ENCODE results near the gene HMHB1. TPM values are rescaled to one million over a fixed set of nuclear protein-coding genes. Genes with fewer than 3 reads are reported as not detected.

Gene HMHB1
- 4.3 TPM for polyA plus RNA-seq (2012; ENCODE audit: missing spikeins)

DNA sequence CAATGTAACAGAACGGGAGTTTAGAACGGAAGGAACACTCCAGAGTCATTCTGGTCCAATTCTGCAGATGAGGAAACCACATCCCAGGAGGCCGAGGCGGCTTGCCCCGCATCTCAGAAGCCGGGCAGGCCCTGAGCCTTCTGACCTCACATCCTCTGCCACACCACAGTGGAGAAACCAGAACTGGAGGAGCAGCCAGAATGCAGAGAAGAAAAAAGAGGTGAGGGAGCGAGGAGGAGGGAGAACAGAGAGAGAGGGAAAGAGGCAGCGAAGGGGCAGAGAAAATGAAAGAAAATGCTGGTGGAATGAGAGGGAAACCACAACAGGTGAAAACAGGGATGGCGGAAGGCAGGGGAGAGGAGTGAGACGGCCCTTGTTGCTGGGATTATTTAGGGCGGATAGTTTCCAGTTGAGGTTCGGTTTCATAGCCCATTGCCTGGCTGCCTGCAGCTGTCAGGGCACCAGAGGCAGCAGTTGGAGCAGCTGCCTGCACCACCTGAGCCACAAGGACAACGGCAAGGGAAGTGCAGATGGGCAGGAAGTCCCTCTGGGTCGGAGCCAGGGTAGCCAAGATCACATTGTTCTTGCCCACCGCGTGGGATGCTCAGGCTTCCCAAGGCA lies at the start of gene HMHB1:
Gene HMHB1, plus strand, starts transcription at position 77 of the 621 bp plus-strand sequence.
- TF ChIP-seq POLR2A (IDR thresholded peaks at IDR 0.05; ENCODE audit: low read depth, low read length) (peak; percentile 51; the same call in 1 of the 2 replicates), TAF1 (IDR thresholded peaks at IDR 0.05; ENCODE audit: borderline replicate concordance, low read depth, low read length) (no peak)
- FAIRE-seq (no peak), DNase-seq (ENCODE audit: insufficient read length) (no peak)

DNA sequence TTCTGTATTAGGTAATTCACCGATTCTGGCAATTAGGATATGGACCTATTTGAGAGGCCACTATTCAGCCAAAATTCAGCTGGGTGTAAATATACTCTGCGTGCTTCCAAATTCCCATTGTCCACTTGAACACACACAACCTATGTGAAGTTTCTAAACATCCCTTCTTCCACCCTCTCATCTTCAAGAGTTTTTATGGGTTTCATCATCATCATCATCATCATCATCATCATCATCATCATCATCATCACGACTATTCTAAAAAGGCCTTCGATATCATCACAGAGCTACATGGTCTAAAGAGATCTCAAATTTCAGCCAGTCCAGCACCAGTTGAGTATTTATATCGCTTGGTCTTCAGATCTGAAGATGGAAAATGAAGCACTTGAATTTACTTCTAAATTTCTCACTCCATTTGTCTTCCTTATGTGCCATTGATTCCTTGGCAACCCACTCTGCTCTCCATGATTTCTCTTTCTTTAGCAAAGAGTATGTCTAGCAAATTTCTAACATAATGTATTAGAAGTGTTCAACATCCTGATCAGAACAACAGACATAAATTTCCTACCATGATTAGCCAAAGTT lies 49.2 kb upstream of the HMHB1 start:
- TF ChIP-seq TAF1 (IDR thresholded peaks at IDR 0.05; ENCODE audit: borderline replicate concordance, low read depth, low read length) (no peak), POLR2AphosphoS5 (IDR thresholded peaks at IDR 0.05; ENCODE audit: low read depth, low read length) (no peak), POLR2A (IDR thresholded peaks at IDR 0.05; ENCODE audit: low read depth, low read length) (no peak)
- no peak for DNase-seq (ENCODE audit: insufficient read length)

DNA sequence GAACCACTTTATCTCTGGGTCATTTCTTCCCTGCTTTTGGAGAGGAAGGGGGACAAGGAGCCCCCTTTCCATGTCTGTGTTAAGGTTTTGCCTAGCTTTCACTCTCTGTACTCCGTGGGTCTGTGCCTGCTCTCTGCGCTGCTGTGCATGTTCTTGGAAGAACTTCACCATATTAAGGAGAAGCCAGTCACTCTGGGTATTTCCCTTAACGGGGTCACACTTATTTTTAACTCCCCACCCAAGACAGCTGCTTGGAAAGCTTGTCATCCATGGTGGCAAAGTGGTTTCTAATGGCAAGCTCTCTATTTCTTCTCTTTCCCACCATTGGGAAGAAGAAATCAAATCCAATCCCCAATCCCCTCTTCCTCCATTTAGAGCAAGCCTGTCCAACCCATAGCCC lies 44.8 kb upstream of the HMHB1 start:
- no peak for FAIRE-seq

More for the DNA sequence above, 49.2 kb upstream of the HMHB1 start:
- FAIRE-seq, result peak; percentile 17

DNA sequence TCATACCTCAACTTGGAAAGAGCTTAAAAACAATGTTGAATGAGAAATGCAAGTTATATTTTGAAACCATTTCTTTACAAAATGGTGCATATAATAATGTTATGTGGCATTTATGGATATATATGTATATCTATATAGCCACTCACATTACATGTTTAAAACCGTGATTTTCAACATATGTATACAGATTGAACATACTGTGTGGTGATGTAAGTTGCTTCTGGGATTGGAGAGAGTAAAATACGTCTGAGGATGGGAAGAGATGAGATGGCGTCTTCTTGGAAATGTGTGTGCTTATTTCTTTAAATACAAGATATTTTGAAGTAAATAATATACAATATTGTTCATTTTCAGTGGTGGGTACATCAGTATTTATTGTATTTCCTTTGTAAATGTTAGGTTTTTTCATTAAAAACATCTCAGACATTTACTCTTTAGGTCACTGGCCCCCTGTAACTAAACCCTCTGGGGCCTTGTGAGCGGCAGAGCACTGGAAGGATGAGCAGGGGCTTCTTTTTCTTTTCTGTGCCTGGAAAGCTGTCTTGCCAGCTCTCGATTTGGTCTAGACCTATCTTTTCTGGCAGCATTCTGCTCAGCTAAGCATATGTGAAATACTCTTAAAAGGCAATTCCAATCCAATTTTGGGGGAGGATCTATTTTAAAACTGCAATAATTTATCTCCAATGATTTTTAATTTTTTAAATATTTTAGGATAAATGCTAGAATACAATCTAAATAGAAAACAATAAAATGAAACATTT lies 42.8 kb upstream of the HMHB1 start:
- FAIRE-seq (no peak), DNase-seq (ENCODE audit: insufficient read length) (no peak)
- TF ChIP-seq TAF1 (IDR thresholded peaks at IDR 0.05; ENCODE audit: borderline replicate concordance, low read depth, low read length), result no peak
- no peak for TF ChIP-seq POLR2A (IDR thresholded peaks at IDR 0.05; ENCODE audit: low read depth, low read length)
- no peak for TF ChIP-seq POLR2AphosphoS5 (IDR thresholded peaks at IDR 0.05; ENCODE audit: low read depth, low read length)

More for the DNA sequence above, 44.8 kb upstream of the HMHB1 start:
- DNase-seq (ENCODE audit: insufficient read length), result no peak
- TF ChIP-seq POLR2AphosphoS5 (IDR thresholded peaks at IDR 0.05; ENCODE audit: low read depth, low read length) (no peak), POLR2A (IDR thresholded peaks at IDR 0.05; ENCODE audit: low read depth, low read length) (no peak), TAF1 (IDR thresholded peaks at IDR 0.05; ENCODE audit: borderline replicate concordance, low read depth, low read length) (no peak)

DNA sequence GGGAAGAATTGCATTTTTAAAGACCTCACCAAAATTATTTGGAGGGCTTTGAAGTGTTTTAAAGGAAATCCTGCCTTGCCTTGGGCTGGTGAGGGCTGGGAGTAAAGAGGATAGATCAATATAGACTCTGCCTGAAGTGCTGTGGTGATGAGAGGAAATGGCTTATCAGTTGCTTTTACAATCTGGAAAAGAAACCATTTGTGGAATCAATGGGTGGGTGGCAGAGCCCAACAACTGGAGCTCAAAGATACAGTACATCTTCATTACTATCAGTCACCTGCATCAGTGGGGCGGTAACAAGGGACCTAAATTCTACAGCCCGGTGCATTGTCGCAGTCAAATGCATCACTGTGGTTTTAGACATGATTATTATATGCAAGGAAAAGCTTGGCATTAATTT lies 41.5 kb upstream of the HMHB1 start:
- no peak for DNase-seq (ENCODE audit: insufficient read length)
- no peak for FAIRE-seq
- TF ChIP-seq POLR2AphosphoS5 (IDR thresholded peaks at IDR 0.05; ENCODE audit: low read depth, low read length), result no peak
- no peak for TF ChIP-seq TAF1 (IDR thresholded peaks at IDR 0.05; ENCODE audit: borderline replicate concordance, low read depth, low read length)
- TF ChIP-seq POLR2A (IDR thresholded peaks at IDR 0.05; ENCODE audit: low read depth, low read length), result no peak

DNA sequence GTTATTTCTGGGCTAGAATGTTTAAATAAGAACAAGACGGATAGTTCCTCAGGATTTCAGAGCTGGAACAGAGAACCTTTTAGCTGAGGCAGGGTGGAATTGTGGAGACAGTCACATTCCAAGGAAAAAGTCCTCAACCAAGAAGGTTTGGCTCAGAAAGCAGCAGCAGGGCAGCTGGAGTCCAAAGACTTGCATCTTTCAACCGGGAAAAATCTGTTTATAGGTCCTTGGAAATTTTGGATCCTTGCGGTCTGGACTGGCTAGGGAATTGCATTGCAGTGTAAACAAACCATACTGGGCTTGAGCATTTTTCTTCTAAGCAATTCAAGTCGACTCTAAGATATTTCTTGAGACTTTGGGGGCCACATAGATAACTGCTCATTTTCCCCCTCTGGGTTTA lies 40.8 kb upstream of the HMHB1 start:
- DNase-seq (ENCODE audit: insufficient read length), result no peak
- no peak for FAIRE-seq
- TF ChIP-seq POLR2AphosphoS5 (IDR thresholded peaks at IDR 0.05; ENCODE audit: low read depth, low read length), result no peak
- no peak for TF ChIP-seq POLR2A (IDR thresholded peaks at IDR 0.05; ENCODE audit: low read depth, low read length)
- TF ChIP-seq TAF1 (IDR thresholded peaks at IDR 0.05; ENCODE audit: borderline replicate concordance, low read depth, low read length), result no peak

DNA sequence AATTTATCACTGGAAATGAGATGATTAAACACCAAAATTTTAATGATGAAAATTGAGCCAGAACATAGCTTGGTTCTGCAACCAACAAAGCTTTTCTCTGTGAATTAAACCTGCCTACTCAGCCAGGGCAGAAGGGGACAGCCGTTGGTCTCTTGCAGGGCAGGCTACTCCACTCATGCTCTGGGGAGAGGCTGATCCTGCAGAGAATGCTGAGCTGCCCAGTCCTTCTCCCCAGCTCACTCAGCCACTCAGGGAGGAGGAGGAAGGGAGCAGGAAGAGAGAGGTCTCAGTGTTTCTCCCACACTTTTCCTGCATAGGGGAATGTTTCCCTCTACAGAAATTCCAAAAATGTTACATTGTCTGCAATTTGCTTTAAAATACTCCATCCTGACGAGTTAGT lies 40.4 kb upstream of the HMHB1 start:
- DNase-seq (ENCODE audit: insufficient read length) (no peak), FAIRE-seq (no peak)
- TF ChIP-seq POLR2AphosphoS5 (IDR thresholded peaks at IDR 0.05; ENCODE audit: low read depth, low read length) (no peak), TAF1 (IDR thresholded peaks at IDR 0.05; ENCODE audit: borderline replicate concordance, low read depth, low read length) (no peak), POLR2A (IDR thresholded peaks at IDR 0.05; ENCODE audit: low read depth, low read length) (no peak)

DNA sequence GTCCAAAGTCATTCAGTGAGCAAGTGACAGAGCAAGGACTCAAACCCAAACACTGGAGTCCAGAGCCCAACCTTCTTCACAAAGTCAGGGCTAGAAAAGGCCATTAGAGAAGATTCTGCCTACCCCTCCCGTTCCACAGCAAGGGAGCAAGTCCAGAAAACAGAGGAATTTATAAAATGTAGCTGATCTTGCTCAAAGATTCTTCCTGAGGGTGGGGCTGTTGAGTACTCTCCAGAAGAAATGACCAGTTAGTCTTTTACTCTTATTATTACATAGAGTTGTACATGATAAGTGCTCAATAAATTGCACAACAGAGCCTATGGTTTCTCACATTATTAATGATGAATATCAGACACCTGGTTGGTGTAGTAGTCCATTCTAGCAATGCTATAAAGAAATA lies 39.3 kb upstream of the HMHB1 start:
- no peak for TF ChIP-seq POLR2A (IDR thresholded peaks at IDR 0.05; ENCODE audit: low read depth, low read length)
- FAIRE-seq, result no peak
- DNase-seq (ENCODE audit: insufficient read length), result no peak

DNA sequence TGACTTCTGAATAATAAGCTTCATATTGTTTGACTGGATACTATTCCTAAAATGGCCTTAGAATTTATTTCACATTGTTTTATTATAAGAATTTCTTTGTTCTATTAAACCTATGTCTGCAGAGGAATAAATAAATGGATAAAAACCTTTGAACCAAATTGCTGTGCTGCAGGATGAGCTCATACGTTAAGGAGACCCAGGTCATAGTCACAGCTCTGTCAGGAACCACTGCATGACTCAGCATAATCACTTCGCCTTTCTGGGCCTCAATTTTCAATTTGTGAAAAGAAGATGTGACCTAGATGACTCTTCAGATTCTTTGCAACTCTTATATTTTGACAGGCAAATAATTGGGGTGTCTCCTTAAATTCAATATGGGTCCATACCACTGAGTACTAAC lies 36.7 kb upstream of the HMHB1 start:
- TF ChIP-seq POLR2A (IDR thresholded peaks at IDR 0.05; ENCODE audit: low read depth, low read length) (no peak), TAF1 (IDR thresholded peaks at IDR 0.05; ENCODE audit: borderline replicate concordance, low read depth, low read length) (no peak), POLR2AphosphoS5 (IDR thresholded peaks at IDR 0.05; ENCODE audit: low read depth, low read length) (no peak)
- DNase-seq (ENCODE audit: insufficient read length) (no peak), FAIRE-seq (no peak)

DNA sequence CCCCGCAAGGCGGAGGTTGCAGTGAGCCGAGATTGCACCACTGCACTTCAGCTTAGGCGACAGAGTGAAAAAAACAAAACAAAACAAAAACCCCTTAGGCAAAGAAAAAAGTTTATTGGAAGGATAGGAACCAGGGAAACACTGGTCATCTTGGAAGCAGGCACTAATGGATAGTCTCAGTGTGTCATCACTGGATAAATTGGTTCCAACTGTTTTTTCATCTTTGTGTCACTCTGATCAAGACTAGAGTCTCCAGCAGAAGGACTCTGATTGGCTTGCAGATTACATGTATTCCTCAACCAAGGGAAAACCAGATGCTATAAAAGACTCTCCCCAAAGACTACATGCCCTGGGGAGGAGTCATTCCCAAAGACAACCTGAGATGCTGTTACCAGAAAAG lies 35.0 kb upstream of the HMHB1 start:
- FAIRE-seq, result no peak
- no peak for DNase-seq (ENCODE audit: insufficient read length)
- TF ChIP-seq POLR2A (IDR thresholded peaks at IDR 0.05; ENCODE audit: low read depth, low read length), result no peak
- no peak for TF ChIP-seq POLR2AphosphoS5 (IDR thresholded peaks at IDR 0.05; ENCODE audit: low read depth, low read length)
- TF ChIP-seq TAF1 (IDR thresholded peaks at IDR 0.05; ENCODE audit: borderline replicate concordance, low read depth, low read length), result no peak

DNA sequence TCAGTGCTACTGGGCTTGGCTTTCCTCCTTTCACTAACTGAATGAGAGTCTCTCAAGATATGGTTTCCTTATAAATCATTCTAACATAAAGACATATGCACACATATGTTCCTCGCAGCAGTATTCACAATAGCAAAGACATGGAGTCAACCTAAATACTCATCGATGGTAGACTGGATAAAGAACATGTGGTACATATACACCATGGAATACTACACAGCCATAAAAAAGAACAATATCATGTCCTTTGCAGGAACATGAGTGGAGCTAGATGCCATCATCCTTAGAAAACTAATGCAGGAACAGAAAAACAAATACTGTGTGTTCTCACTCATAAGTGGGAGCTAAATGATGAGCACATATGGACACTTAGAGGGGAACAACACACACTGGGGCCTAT lies 32.5 kb upstream of the HMHB1 start:
- TF ChIP-seq POLR2AphosphoS5 (IDR thresholded peaks at IDR 0.05; ENCODE audit: low read depth, low read length) (no peak), POLR2A (IDR thresholded peaks at IDR 0.05; ENCODE audit: low read depth, low read length) (no peak), TAF1 (IDR thresholded peaks at IDR 0.05; ENCODE audit: borderline replicate concordance, low read depth, low read length) (no peak)
- FAIRE-seq, result no peak

DNA sequence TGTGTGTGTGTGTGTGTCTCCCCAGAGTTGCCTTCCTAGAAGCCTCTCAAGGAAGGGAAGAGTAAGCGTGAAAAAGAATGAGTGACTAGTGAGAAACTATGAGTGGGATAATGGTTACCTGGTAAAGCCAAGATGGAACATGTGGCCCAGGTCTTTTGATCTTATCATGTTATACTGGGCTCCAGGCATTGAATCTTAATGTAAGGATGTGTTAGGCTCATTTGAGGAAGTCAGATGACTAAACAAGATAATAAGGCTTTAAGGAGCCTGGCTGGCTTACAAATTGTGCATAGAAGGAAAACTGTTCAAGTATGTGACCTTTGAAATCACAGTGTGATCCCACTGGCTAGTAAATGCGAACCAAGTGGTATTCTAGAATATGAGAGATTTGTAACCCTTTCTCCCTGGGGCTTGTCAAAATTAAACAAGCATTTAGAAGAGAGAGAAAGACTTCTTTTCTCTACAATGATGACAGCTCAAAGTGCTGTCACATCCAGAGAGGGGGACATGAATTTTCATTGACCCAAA lies 29.9 kb upstream of the HMHB1 start:
- no peak for DNase-seq (ENCODE audit: insufficient read length)
- TF ChIP-seq TAF1 (IDR thresholded peaks at IDR 0.05; ENCODE audit: borderline replicate concordance, low read depth, low read length) (no peak), POLR2AphosphoS5 (IDR thresholded peaks at IDR 0.05; ENCODE audit: low read depth, low read length) (no peak), POLR2A (IDR thresholded peaks at IDR 0.05; ENCODE audit: low read depth, low read length) (no peak)
- no peak for FAIRE-seq

More for the DNA sequence above, 32.5 kb upstream of the HMHB1 start:
- no peak for DNase-seq (ENCODE audit: insufficient read length)

Measured in GM12892 (cell line).